Calu3 (cell line): Measurements from ENCODE around the gene SYNE3. TPM values are rescaled to one million over a fixed set of nuclear protein-coding genes. Genes with fewer than 3 reads are reported as not detected.

ENCODE experiments used
- BruUV-seq: library from RNA; stranded (reverse); fragments of 400-500 nt; replicated peaks from 2 replicates; lab custom pipeline; 2021; lab: Mats Ljungman, UMichigan
- CTCF ChIA-PET: fragments of 300-600 bp; sonication (Branson Sonifier 250); formaldehyde crosslinking; loops from one replicate; lab custom pipeline; 2022; ENCODE audit warnings: antibody characterized with exemption; lab: Charles Lee
- DNase-seq: peaks from one replicate; pipeline ENCODE4 v3.0.0; 2022
- H3K27ac Mint-ChIP-seq: one replicate; pipeline ENCODE4 v1.8.0; 2022; ENCODE audit warnings: mixed read lengths; ENCODE audit not compliant: unreplicated experiment
- H3K27me3 Mint-ChIP-seq: one replicate; pipeline ENCODE4 v1.8.0; 2022; ENCODE audit warnings: mixed read lengths; ENCODE audit not compliant: unreplicated experiment
- H3K36me3 Mint-ChIP-seq: one replicate; pipeline ENCODE4 v1.8.0; 2022; ENCODE audit warnings: mild to moderate bottlenecking, moderate library complexity, mixed read lengths; ENCODE audit not compliant: insufficient read depth, unreplicated experiment
- H3K4me1 Mint-ChIP-seq: one replicate; pipeline ENCODE4 v1.8.0; 2022; ENCODE audit warnings: mild to moderate bottlenecking, low read depth, mixed read lengths; ENCODE audit not compliant: unreplicated experiment
- H3K4me3 Mint-ChIP-seq: one replicate; pipeline ENCODE4 v1.8.0; 2022; ENCODE audit warnings: mild to moderate bottlenecking, low read depth, moderate library complexity, mixed read lengths; ENCODE audit not compliant: unreplicated experiment
- H3K9me3 Mint-ChIP-seq: one replicate; pipeline ENCODE4 v1.8.0; 2022; ENCODE audit warnings: low read depth, mixed read lengths; ENCODE audit not compliant: unreplicated experiment
- CTCF ChIP-seq: fragments of 200-600 bp; IDR thresholded peaks from one replicate; pipeline ENCODE4 v1.8.0; 2022; ENCODE audit warnings: antibody characterized with exemption; ENCODE audit not compliant: unreplicated experiment
- intact Hi-C: fragments of 100-400 bp; cut with micrococcal nuclease; formaldehyde crosslinking; loops from one replicate; pipeline ENCODE4 v1.10.0; 2022; ENCODE audit not compliant: unreplicated experiment
- total RNA-seq: library from RNA; stranded (reverse); gene quantifications from 2 replicates; pipeline ENCODE4 v1.2.3, GENCODE V29; 2022

The SYNE3 gene
- total RNA-seq, 1 experiment from 2014 or later = 0.97 TPM

GRCh38 chr14:95480887-95481226 lies 35.6 kb downstream of the SYNE3 start:
- BruUV-seq = no TSS peak
- Mint-ChIP-seq H3K4me1 (peaks cover 45% of the 10 kb centered on the region), H3K27me3 (no peaks in the 10 kb centered on the region), H3K4me3 (no peak overlapping the region), H3K36me3 (peaks cover 6% of the 10 kb centered on the region), H3K9me3 (no peaks in the 10 kb centered on the region), H3K27ac (no peak overlapping the region)
- no peak for TF ChIP-seq CTCF
- no peak for DNase-seq
- CTCF ChIA-PET = no interaction called here
- intact Hi-C loops = no loop called here

GRCh38 chr14:95480109-95480886 lies 36.2 kb downstream of the SYNE3 start:
- no peak overlapping the region for H3K4me3 Mint-ChIP-seq
- no peak for TF ChIP-seq CTCF
- DNase-seq = no peak
- peaks cover 6% of the 10 kb centered on the region for H3K36me3 Mint-ChIP-seq
- H3K27me3 Mint-ChIP-seq = no peaks in the 10 kb centered on the region
- H3K27ac Mint-ChIP-seq = no peak overlapping the region
- CTCF ChIA-PET = no interaction called here
- H3K4me1 Mint-ChIP-seq = peaks cover 45% of the 10 kb centered on the region
- H3K9me3 Mint-ChIP-seq = no peaks in the 10 kb centered on the region
- intact Hi-C loops = no loop called here
- no TSS peak for BruUV-seq

GRCh38 chr14:95479494-95479893 lies 37.0 kb downstream of the SYNE3 start:
- no peak for DNase-seq
- no peak for TF ChIP-seq CTCF
- H3K4me3 Mint-ChIP-seq = no peak overlapping the region
- H3K27me3 Mint-ChIP-seq = peaks cover under 1% of the 10 kb centered on the region
- no TSS peak for BruUV-seq
- H3K4me1 Mint-ChIP-seq = peaks cover 41% of the 10 kb centered on the region
- CTCF ChIA-PET = no interaction called here
- H3K27ac Mint-ChIP-seq = no peak overlapping the region
- intact Hi-C loops = no loop called here
- H3K9me3 Mint-ChIP-seq = no peaks in the 10 kb centered on the region
- peaks cover 6% of the 10 kb centered on the region for H3K36me3 Mint-ChIP-seq

GRCh38 chr14:95478818-95479217 lies 37.6 kb downstream of the SYNE3 start:
- no TSS peak for BruUV-seq

More at GRCh38 chr14:95478818-95479217, 37.6 kb downstream of the SYNE3 start:
- no peaks in the 10 kb centered on the region for H3K9me3 Mint-ChIP-seq
- intact Hi-C loops = no loop called here
- TF ChIP-seq CTCF = no peak
- no peak overlapping the region for H3K4me3 Mint-ChIP-seq
- no peak overlapping the region for H3K27ac Mint-ChIP-seq
- peaks cover 6% of the 10 kb centered on the region for H3K36me3 Mint-ChIP-seq
- peaks cover 7% of the 10 kb centered on the region for H3K27me3 Mint-ChIP-seq
- CTCF ChIA-PET = no interaction called here
- peaks cover 35% of the 10 kb centered on the region for H3K4me1 Mint-ChIP-seq
- DNase-seq = no peak
